ENCODE data around the gene NCAM2.

NCAM2 gene

DNA sequence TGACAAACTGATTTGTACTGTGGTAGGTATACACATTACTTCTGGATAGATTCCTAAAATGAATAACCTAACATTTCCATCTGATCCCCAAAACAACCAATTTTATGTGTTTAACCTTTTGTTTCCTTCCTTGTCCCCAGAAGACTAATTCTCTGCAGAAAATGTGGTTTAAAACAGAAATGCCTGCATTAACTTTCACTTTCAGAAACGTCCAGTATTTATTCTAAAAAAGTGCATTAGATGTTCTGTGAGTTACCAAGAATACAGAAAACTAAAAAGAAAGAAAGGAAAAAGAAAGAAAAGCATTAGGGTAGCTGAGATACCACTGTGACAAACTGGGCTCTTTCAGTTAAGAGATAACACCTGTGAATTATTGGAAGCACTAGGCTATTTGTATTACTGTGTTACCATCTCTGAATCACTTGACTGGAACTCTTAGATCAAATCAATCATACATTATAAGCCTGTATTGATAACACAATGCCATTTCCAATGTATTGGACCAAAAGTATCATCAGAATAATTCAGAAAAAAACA lies 177.7 kb downstream of the NCAM2 start:
- DNase-seq (ENCODE audit: low read depth in 1 of 2, low spot score in 1 of 2), result no peak
- TF ChIP-seq GABPA (IDR thresholded peaks at IDR 0.05; ENCODE audit: low read depth) (no peak), POLR2AphosphoS5 (IDR thresholded peaks at IDR 0.05; ENCODE audit: low read depth) (no peak), SPI1 (IDR thresholded peaks at IDR 0.05; ENCODE audit: borderline replicate concordance, low read depth) (no peak), REST (IDR thresholded peaks at IDR 0.05; ENCODE audit: insufficient replicate concordance, low read depth) (no peak)
- TF ChIP-seq, protein P1, sequence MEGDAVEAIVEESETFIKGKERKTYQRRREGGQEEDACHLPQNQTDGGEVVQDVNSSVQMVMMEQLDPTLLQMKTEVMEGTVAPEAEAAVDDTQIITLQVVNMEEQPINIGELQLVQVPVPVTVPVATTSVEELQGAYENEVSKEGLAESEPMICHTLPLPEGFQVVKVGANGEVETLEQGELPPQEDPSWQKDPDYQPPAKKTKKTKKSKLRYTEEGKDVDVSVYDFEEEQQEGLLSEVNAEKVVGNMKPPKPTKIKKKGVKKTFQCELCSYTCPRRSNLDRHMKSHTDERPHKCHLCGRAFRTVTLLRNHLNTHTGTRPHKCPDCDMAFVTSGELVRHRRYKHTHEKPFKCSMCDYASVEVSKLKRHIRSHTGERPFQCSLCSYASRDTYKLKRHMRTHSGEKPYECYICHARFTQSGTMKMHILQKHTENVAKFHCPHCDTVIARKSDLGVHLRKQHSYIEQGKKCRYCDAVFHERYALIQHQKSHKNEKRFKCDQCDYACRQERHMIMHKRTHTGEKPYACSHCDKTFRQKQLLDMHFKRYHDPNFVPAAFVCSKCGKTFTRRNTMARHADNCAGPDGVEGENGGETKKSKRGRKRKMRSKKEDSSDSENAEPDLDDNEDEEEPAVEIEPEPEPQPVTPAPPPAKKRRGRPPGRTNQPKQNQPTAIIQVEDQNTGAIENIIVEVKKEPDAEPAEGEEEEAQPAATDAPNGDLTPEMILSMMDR (IDR thresholded peaks at IDR 0.05; ENCODE audit: insufficient read depth, low read length), result no peak
- H3K4me3 ChIP-seq (replicated peaks; ENCODE audit: insufficient read depth, low read length), result no peak overlapping the region

GRCh38 chr21:21177353-21177986 lies 179.3 kb downstream of the NCAM2 start:
- no peaks in the 10 kb centered on the region for H3K27me3 ChIP-seq (ENCODE audit: insufficient read depth, poor library complexity, severe bottlenecking)
- no peak overlapping the region for H3K4me3 ChIP-seq (replicated peaks; ENCODE audit: insufficient read depth, low read length)
- TF ChIP-seq GABPA (IDR thresholded peaks at IDR 0.05; ENCODE audit: low read depth), result no peak
- TF ChIP-seq POLR2AphosphoS5 (IDR thresholded peaks at IDR 0.05; ENCODE audit: low read depth), result no peak
- no peak for TF ChIP-seq REST (IDR thresholded peaks at IDR 0.05; ENCODE audit: insufficient replicate concordance, low read depth)
- TF ChIP-seq, protein P1 (IDR thresholded peaks at IDR 0.05; ENCODE audit: insufficient read depth, low read length), result no peak
- no peak overlapping the region for H3K27ac ChIP-seq (replicated peaks)
- DNase-seq (ENCODE audit: low read depth in 1 of 2, low spot score in 1 of 2), result no peak

More for the DNA sequence above, 177.7 kb downstream of the NCAM2 start:
- H3K27ac ChIP-seq (replicated peaks), result no peak overlapping the region
- no peaks in the 10 kb centered on the region for H3K27me3 ChIP-seq (ENCODE audit: insufficient read depth, poor library complexity, severe bottlenecking)

- no peak overlapping the region for H3K4me3 ChIP-seq (replicated peaks; ENCODE audit: insufficient read depth, low read length)
- no peaks in the 10 kb centered on the region for H3K27me3 ChIP-seq (ENCODE audit: insufficient read depth, poor library complexity, severe bottlenecking)
- no peak for DNase-seq (ENCODE audit: low read depth in 1 of 2, low spot score in 1 of 2)
- no peak for TF ChIP-seq REST (IDR thresholded peaks at IDR 0.05; ENCODE audit: insufficient replicate concordance, low read depth)
- TF ChIP-seq, protein P1 (IDR thresholded peaks at IDR 0.05; ENCODE audit: insufficient read depth, low read length), result no peak
- TF ChIP-seq POLR2AphosphoS5 (IDR thresholded peaks at IDR 0.05; ENCODE audit: low read depth), result no peak
- TF ChIP-seq GABPA (IDR thresholded peaks at IDR 0.05; ENCODE audit: low read depth), result no peak
- TF ChIP-seq SPI1 (IDR thresholded peaks at IDR 0.05; ENCODE audit: borderline replicate concordance, low read depth), result no peak
- no peak overlapping the region for H3K27ac ChIP-seq (replicated peaks)
These were observed 181.6 kb downstream of the NCAM2 start for GRCh38 chr21:21179619-21180298.

Measured in HL-60 (cell line).